H9 (cell line): ENCODE data around the gene IKZF1. TPM values are rescaled to one million over a fixed set of nuclear protein-coding genes. Genes with fewer than 3 reads are reported as not detected.

Experiments
- DNase-seq: peaks from one replicate; pipeline ENCODE4 v3.0.0-alpha.2; 2017
- H2AFZ ChIP-seq: one replicate; pipeline ENCODE4 v1.6.1; 2013; ENCODE audit warnings: mild to moderate bottlenecking, low read length, control low read depth, moderate library complexity
- H2AK5ac ChIP-seq: 2 replicates; pipeline ENCODE4 v1.6.1; 2013; ENCODE audit warnings: low read length, control low read depth, mixed read lengths; ENCODE audit not compliant: insufficient read length
- H2BK120ac ChIP-seq: one replicate; pipeline ENCODE4 v1.6.1; 2013; ENCODE audit warnings: low read depth, mild to moderate bottlenecking, low read length, control low read depth, inconsistent platforms; ENCODE audit not compliant: poor library complexity, severe bottlenecking
- H2BK12ac ChIP-seq: 2 replicates; pipeline ENCODE4 v1.6.1; 2013; ENCODE audit warnings: low read length, control low read depth, mixed read lengths, low read depth; ENCODE audit not compliant: insufficient read length
- H2BK15ac ChIP-seq: 2 replicates; pipeline ENCODE4 v1.6.1; 2013; ENCODE audit warnings: low read depth, low read length, control low read depth
- H2BK20ac ChIP-seq: one replicate; pipeline ENCODE4 v1.6.1; 2013; ENCODE audit warnings: low read depth, mild to moderate bottlenecking, low read length, control low read depth, inconsistent platforms; ENCODE audit not compliant: poor library complexity, severe bottlenecking
- H2BK5ac ChIP-seq: 2 replicates; pipeline ENCODE4 v1.6.1; 2013; ENCODE audit warnings: low read length, control low read depth, mixed read lengths; ENCODE audit not compliant: insufficient read length
- H3K14ac ChIP-seq: 2 replicates; pipeline ENCODE4 v1.6.1; 2013; ENCODE audit warnings: low read length, control low read depth; ENCODE audit not compliant: insufficient read depth
- H3K18ac ChIP-seq: 2 replicates; pipeline ENCODE4 v1.6.1; 2013; ENCODE audit warnings: low read depth, mild to moderate bottlenecking, mixed read lengths, low read length, control low read depth; ENCODE audit not compliant: insufficient read length
- H3K23ac ChIP-seq: 2 replicates; pipeline ENCODE4 v1.6.1; 2013; ENCODE audit warnings: low read length, control low read depth, mixed read lengths, low read depth; ENCODE audit not compliant: insufficient read length
- H3K23me2 ChIP-seq: 2 replicates; pipeline ENCODE4 v1.6.1; 2013; ENCODE audit warnings: low read depth, mild to moderate bottlenecking, mixed read lengths, low read length, control low read depth; ENCODE audit not compliant: insufficient read length, poor library complexity, severe bottlenecking
- H3K27ac ChIP-seq: 2 replicates; pipeline ENCODE4 v1.5.1; 2013; ENCODE audit warnings: low read length, control low read depth, mixed read lengths, low read depth; ENCODE audit not compliant: insufficient read length
- H3K27me3 ChIP-seq: 2 replicates; pipeline ENCODE4 v1.6.1; 2013; ENCODE audit warnings: low read length, control low read depth, inconsistent platforms; ENCODE audit not compliant: insufficient read depth
- H3K4ac ChIP-seq: 2 replicates; pipeline ENCODE4 v1.6.1; 2013; ENCODE audit warnings: low read depth, mild to moderate bottlenecking, control low read depth, inconsistent platforms, low read length, moderate library complexity
- H3K4me1 ChIP-seq: 2 replicates; pipeline ENCODE4 v1.6.1; 2013; ENCODE audit warnings: low read length, control low read depth, inconsistent platforms; ENCODE audit not compliant: insufficient read depth
- H3K4me2 ChIP-seq: 2 replicates; pipeline ENCODE4 v1.6.1; 2013; ENCODE audit warnings: low read length, control low read depth, mixed read lengths; ENCODE audit not compliant: insufficient read length, insufficient read depth
- H3K56ac ChIP-seq: 2 replicates; pipeline ENCODE4 v1.6.1; 2013; ENCODE audit warnings: low read depth, mild to moderate bottlenecking, mixed read lengths, low read length, control low read depth; ENCODE audit not compliant: insufficient read length
- H3K79me1 ChIP-seq: 2 replicates; pipeline ENCODE4 v1.6.1; 2013; ENCODE audit warnings: low read depth, mild to moderate bottlenecking, moderate library complexity, low read length, control low read depth, inconsistent platforms; ENCODE audit not compliant: insufficient read depth, poor library complexity, severe bottlenecking
- H3K79me2 ChIP-seq: 2 replicates; pipeline ENCODE4 v1.6.1; 2013; ENCODE audit warnings: low read length, control low read depth, inconsistent platforms; ENCODE audit not compliant: insufficient read depth
- H3K9ac ChIP-seq: 2 replicates; pipeline ENCODE4 v1.6.1; 2013; ENCODE audit warnings: low read length, control low read depth, mixed read lengths; ENCODE audit not compliant: insufficient read length; ENCODE audit errors: extremely low read depth
- H3K9me3 ChIP-seq: one replicate; pipeline ENCODE4 v1.6.1; 2013; ENCODE audit warnings: low read depth, low read length, inconsistent platforms; ENCODE audit not compliant: control insufficient read depth
- H3T11ph ChIP-seq: one replicate; pipeline ENCODE4 v1.6.1; 2013; ENCODE audit warnings: mild to moderate bottlenecking, low read length, control low read depth, inconsistent platforms
- H4K20me1 ChIP-seq: one replicate; pipeline ENCODE4 v1.6.1; 2013; ENCODE audit not compliant: control insufficient read depth, insufficient read length, insufficient read depth
- H4K5ac ChIP-seq: 2 replicates; pipeline ENCODE4 v1.6.1; 2013; ENCODE audit warnings: low read depth, mild to moderate bottlenecking, mixed read lengths, low read length, control low read depth; ENCODE audit not compliant: insufficient read length
- H4K8ac ChIP-seq: replicated peaks from 2 replicates; pipeline ENCODE4 v1.6.1; 2013; ENCODE audit warnings: low read length, control low read depth, mixed read lengths, low read depth; ENCODE audit not compliant: insufficient read length
- H4K91ac ChIP-seq: 2 replicates; pipeline ENCODE4 v1.6.1; 2013; ENCODE audit warnings: low read depth, mild to moderate bottlenecking, moderate library complexity, mixed read lengths, low read length, control low read depth; ENCODE audit not compliant: insufficient read length
- H3K27ac Mint-ChIP-seq, 3 experiments: 2 replicates in 2 of 3; 3 replicates in 1 of 3; pipeline ENCODE4 v1.8.0; 2020 to 2021; ENCODE audit warnings: mixed read lengths in 3 of 3, mild to moderate bottlenecking in 1 of 3, moderate library complexity in 1 of 3
- H3K27me3 Mint-ChIP-seq: 2 replicates; pipeline ENCODE4 v1.8.0; 2021; ENCODE audit warnings: low read depth, mild to moderate bottlenecking, moderate library complexity, mixed read lengths
- H3K36me3 Mint-ChIP-seq, 3 experiments: 2 replicates in 2 of 3; 3 replicates in 1 of 3; pipeline ENCODE4 v1.8.0; 2020 to 2021; ENCODE audit warnings: low read depth in 3 of 3, mixed read lengths in 3 of 3; ENCODE audit not compliant: insufficient read depth in 1 of 3
- H3K4me1 Mint-ChIP-seq, 2 experiments: 2 replicates each; pipeline ENCODE4 v1.8.0; 2020; ENCODE audit warnings: mixed read lengths in 2 of 2
- H3K4me3 Mint-ChIP-seq, 2 experiments: 2 replicates in 1 of 2; 3 replicates in 1 of 2; pipeline ENCODE4 v1.8.0; 2020 to 2021; ENCODE audit warnings: mild to moderate bottlenecking in 2 of 2, mixed read lengths in 2 of 2, moderate library complexity in 1 of 2
- H3K9me3 Mint-ChIP-seq, 2 experiments: 2 replicates in 1 of 2; 3 replicates in 1 of 2; pipeline ENCODE4 v1.8.0; 2020; ENCODE audit warnings: mild to moderate bottlenecking in 2 of 2, mixed read lengths in 2 of 2, moderate library complexity in 1 of 2
- WGBS: extraction: QIAGEN DNeasy Blood & Tissue Kit; methylation state at CpG from one replicate; pipeline ENCODE4 v1.1.7; 2013; ENCODE audit warnings: missing lambda C conversion rate, low lambda C conversion rate, mixed read lengths; ENCODE audit not compliant: insufficient read length; ENCODE audit errors: extremely low coverage; 5-methylcytosine and 5-hydroxymethylcytosine counted together
- total RNA-seq: library from RNA; stranded (reverse); gene quantifications from 2 replicates; pipeline ENCODE4 v1.2.1, GENCODE V29; 2021
- TF ChIP-seq, protein P1 (sequence below): fragments of 200-600 bp; sonication (generic); conservative IDR thresholded peaks from 3 replicates; pipeline ENCODE4 v1.8.0; 2021; ENCODE audit warnings: antibody characterized with exemption, mild to moderate bottlenecking

Gene IKZF1
- total RNA-seq, 1 experiment from 2014 or later, result 0.98 TPM

DNA sequence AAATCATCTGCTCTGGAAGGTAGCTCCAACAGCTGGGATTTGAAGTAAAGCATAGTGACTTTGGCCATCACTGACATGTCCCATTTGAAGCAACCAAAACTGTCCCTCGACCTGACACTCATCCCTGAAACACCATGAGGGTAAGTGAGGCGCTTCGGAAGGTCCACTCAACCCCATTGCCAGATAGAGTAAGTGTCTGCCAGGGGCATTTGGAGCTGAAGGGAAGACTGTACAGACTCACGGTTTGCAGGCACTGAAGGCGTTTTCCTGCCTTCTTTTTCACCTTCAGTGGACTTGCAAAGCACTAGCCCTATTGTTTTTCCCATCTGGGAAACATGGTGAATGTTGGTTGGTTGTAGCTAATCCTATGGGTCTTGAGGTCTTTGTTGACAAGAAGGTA lies 57.6 kb downstream of the IKZF1 start:
- Histone ChIP-seq H2BK12ac (no peak overlapping the region), H3K79me2 (no peaks in the 10 kb centered on the region), H3K18ac (no peak overlapping the region), H4K91ac (no peak overlapping the region), H2BK120ac (no peak overlapping the region), H3K4me2 (no peak overlapping the region), H2BK20ac (no peak overlapping the region), H3K4ac (no peak overlapping the region), H3K14ac (no peak overlapping the region), H3K79me1 (no peaks in the 10 kb centered on the region), H2BK5ac (no peak overlapping the region), H4K8ac (no peak overlapping the region), H3K23me2 (no peaks in the 10 kb centered on the region), H3K9me3 (no peaks in the 10 kb centered on the region), H4K5ac (no peak overlapping the region), H3K4me1 (no peaks in the 10 kb centered on the region), H3T11ph (no peak overlapping the region), H2AK5ac (no peak overlapping the region), H3K9ac (no peak overlapping the region), H3K27me3 (no peaks in the 10 kb centered on the region), H4K20me1 (no peaks in the 10 kb centered on the region), H2BK15ac (no peak overlapping the region), H3K56ac (no peak overlapping the region), H2AFZ (no peak overlapping the region), H3K23ac (no peak overlapping the region), H3K27ac (no peak overlapping the region)
- DNase-seq, result no peak
- peaks cover 4% of the 10 kb centered on the region for H3K27me3 Mint-ChIP-seq
- no peak overlapping the region for H3K4me3 Mint-ChIP-seq
- TF ChIP-seq, protein P1, sequence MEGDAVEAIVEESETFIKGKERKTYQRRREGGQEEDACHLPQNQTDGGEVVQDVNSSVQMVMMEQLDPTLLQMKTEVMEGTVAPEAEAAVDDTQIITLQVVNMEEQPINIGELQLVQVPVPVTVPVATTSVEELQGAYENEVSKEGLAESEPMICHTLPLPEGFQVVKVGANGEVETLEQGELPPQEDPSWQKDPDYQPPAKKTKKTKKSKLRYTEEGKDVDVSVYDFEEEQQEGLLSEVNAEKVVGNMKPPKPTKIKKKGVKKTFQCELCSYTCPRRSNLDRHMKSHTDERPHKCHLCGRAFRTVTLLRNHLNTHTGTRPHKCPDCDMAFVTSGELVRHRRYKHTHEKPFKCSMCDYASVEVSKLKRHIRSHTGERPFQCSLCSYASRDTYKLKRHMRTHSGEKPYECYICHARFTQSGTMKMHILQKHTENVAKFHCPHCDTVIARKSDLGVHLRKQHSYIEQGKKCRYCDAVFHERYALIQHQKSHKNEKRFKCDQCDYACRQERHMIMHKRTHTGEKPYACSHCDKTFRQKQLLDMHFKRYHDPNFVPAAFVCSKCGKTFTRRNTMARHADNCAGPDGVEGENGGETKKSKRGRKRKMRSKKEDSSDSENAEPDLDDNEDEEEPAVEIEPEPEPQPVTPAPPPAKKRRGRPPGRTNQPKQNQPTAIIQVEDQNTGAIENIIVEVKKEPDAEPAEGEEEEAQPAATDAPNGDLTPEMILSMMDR, result no peak
- no peaks in the 10 kb centered on the region for H3K36me3 Mint-ChIP-seq
- H3K27ac Mint-ChIP-seq, result no peak overlapping the region
- H3K4me1 Mint-ChIP-seq, result peaks cover 7 to 8% of the 10 kb centered on the region in 2 experiments; a peak in 2 of 4 replicates
- whole genome bisulfite sequencing, result no CpG with 5 or more reads among the region's 5 CpGs
- no peaks in the 10 kb centered on the region for H3K9me3 Mint-ChIP-seq
